ENCODE results near the gene ACVR1C.

ACVR1C gene

GRCh38 chr2:157497638-157498314 is 130.9 kb downstream of the ACVR1C start:
- peak; percentile 50 for DNase-seq (ENCODE audit: low spot score)

GRCh38 chr2:157492189-157492773 is 136.4 kb downstream of the ACVR1C start:
- peak; percentile 80 for DNase-seq (ENCODE audit: low spot score)

GRCh38 chr2:157489983-157490382 is 138.7 kb downstream of the ACVR1C start:
- no peak for DNase-seq (ENCODE audit: low spot score)

GRCh38 chr2:157488877-157489276 is 139.8 kb downstream of the ACVR1C start:
- no peak for DNase-seq (ENCODE audit: low spot score)

DNA sequence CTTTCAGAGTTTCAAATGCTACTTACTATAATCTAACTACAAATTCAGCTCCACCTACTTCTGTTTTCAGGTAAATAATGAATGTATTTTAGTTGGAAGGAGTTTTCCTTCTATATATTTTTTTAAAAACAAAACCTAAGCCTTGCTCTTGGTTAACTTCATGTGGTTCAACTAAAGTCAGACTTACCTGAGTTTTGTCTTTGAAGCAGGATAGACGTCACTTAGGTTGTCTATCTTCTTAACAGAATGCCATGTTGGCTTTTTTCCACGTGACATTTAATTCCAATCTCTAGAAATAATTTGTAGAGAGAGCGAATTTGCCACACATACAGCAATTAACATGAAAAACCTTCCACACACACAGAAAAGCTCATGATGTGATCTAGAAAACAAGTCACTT is 140.9 kb downstream of the ACVR1C start:
- DNase-seq (ENCODE audit: low spot score) = no peak

DNA sequence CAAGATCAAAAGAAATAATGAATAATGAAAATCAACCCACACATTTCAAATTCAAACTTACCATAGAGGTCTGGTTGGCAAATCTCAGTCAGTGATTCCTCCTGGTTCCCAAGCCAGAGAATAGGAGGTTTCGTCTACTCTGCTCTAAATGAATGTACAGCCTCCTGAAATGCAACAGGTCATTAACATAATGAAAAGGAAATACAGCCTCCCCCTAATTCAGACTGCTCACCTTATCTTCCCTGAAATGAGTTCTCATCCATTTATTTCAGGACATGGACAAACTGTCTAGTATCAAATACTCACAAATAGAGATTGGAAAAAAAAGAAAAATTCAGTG is 141.4 kb downstream of the ACVR1C start:
- no peak for DNase-seq (ENCODE audit: low spot score)

DNA sequence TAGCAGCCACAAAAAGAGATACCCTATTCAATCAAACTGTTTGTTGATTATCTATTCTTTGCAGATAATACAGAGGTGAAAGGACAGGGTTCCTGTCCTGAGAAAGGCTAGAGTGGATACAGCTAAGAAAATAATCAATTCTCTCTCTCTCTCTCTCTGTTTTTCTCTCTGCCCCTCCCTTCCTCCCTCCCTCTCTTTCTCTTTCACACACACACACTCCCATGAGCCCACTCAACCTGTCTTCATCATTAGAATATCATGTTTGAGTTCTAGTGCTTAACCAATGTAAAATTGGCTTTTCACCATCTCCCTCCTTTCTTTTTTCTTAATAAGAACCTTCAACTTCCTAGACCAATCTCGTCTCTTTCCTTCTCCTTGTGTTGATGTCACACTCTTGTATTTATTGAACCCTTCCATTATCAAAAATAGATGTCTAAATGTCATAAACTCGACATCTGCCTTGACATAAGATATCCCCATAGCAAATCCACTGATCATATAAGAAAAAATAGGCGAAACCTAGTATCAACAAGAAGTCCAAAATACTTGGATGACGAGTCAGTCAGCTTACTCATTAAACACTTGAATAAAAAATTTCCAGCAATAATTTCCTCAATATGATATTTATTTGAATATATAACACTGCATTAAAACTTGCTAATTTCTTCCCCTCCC is 141.9 kb downstream of the ACVR1C start:
- DNase-seq (ENCODE audit: low spot score) = no peak

DNA sequence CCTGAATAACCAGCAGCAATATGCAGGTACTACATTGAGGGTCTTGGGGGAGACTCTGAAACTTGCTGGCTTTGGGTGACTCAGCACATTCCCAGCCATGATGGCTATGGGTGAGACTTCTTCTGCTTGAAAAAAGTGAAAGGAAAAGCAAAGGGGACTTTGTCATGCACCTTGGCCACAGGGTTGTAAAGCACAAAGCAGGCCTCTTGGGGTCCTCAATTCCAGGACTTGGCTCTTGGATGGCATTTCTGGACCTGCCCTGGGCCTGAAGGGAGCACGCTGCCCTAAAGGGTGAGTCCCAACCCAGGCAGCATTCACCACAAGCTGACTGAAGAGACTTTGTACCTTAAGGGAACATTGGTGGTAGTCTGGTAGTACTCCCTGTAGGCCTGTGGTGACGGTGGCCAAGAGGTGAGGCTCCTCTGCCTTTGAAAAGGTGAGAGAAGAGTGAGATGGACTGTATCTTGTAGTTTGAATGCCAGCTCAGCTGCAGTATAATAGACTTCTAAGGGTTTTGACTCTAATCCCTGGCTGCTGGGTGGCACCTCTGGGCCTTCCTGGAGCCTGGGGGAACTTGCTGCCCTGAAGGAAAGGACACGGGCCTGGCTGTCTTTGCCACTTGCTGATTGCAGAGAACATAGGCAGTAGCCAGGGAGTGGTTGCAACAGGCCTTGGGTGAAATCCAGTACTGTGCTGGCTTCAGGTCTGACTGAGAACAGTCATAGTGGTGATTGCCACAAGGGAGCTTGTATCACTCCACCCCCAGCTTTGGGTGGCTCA is 148.3 kb downstream of the ACVR1C start:
- no peak for DNase-seq (ENCODE audit: low spot score)

DNA sequence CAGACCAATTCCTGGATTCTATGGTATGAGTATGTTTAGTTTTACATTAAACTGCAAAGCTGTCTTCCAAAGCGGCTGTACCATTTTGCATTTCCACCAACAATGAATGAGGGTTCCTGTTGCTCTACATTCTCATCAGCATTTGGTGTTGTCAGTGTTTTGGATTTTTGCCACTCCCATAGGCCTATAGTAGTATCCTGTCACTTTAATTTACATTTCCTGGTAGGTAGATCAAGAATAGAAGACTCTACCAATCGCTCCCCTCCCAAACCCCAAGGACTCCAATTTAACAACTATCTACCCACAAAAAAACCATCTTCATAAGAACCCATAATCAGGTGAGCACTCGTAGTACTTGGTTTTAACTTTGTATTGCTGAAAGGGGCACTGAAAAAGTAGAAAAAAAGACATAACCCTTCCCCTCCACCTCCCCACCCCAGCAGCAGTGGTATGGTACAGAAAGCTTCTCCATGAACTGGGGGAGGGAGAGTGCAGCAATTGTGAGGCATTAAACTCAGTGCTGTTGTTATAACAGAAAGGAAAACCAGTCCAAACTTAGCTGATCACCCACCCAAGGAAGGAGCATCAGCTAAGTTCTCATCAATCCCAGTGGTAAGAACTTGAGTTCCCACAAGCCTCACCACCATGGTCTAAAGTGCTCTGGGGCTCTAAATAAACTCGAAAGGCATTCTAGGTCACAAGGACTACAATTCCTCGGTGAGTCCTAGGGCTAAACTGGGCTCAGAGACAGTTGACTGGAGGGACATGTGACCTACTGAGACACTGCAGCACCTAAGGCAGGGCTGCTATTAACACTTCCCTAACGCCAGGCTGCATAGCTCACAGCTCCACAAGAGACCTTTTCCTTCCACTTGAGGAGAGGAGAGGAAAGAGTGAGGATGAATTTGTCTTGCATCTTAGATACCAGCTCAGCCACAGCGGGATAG is 149.3 kb downstream of the ACVR1C start:
- no peak for DNase-seq (ENCODE audit: low spot score)

DNA sequence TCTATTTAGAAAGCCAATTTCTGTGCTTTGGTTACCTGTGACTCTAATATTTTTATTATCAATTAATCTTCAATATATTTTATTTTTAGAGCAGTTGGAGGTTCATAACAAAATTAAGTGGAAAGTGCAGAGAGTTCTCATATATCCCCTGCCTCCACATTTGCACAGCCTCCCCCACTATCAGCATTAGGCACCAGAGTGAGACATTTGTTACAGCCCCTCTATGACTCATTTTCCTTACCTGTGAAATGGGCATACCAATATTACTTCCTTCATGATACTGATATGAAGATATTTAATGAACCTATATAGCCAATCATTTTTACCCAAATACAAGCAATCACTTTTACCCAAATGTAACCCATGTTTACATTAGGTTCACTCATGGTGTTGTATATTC is 150.7 kb downstream of the ACVR1C start:
- DNase-seq (ENCODE audit: low spot score) = no peak

- no peak for DNase-seq (ENCODE audit: low spot score)
Observed at GRCh38 chr2:157476953-157477709, 151.5 kb downstream of the ACVR1C start.
